ENCODE measurements around the gene CAPN5.
A peak's percentile ranks its signal among the peaks of the same experiment; 100 is the strongest.

Gene CAPN5

DNA sequence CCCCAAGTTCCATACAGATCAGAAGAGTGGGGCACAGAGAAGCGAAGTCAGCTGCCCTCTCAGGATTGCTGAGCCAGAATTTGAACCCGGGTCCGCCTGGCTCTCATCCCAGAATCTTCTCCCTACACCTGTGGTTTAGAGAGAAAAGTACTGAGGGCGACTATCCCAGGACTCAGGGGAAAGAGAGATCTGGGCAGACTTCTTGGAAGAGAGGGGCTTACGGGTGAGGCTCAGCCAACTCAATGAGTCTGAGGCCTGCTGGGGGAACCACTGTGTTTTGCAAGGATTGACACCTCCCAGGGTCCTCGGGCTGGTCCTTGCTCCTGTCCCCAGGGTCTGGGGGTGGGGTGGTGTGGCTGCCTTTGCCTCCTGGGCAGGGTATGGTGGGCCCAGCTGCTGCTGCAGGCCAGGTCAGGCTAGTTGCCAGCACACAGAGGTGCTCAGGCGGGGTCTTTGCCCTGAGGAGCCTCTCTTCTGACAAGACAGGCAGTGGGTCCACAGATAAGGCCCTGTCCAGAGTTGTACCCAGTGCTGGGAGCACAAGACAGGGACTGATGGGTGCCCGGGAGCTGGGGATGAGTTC lies 1.2 kb downstream of the CAPN5 start:
- DNase-seq, result no peak

- no peak for DNase-seq
These were observed 1.9 kb downstream of the CAPN5 start for GRCh38 chr11:77068457-77069335.

- DNase-seq, result no peak
These were observed 2.7 kb downstream of the CAPN5 start for GRCh38 chr11:77069336-77069968.

GRCh38 chr11:77069969-77070582 lies 3.3 kb downstream of the CAPN5 start:
- DNase-seq, result no peak

- DNase-seq, result no peak
These were observed 4.3 kb downstream of the CAPN5 start for GRCh38 chr11:77071077-77071476.

GRCh38 chr11:77071671-77072605 lies 5.2 kb downstream of the CAPN5 start:
- no peak for DNase-seq

GRCh38 chr11:77072851-77073327 lies 6.1 kb downstream of the CAPN5 start:
- DNase-seq, result no peak

- DNase-seq, result no peak
These were observed 6.7 kb downstream of the CAPN5 start for GRCh38 chr11:77073328-77074001.

DNA sequence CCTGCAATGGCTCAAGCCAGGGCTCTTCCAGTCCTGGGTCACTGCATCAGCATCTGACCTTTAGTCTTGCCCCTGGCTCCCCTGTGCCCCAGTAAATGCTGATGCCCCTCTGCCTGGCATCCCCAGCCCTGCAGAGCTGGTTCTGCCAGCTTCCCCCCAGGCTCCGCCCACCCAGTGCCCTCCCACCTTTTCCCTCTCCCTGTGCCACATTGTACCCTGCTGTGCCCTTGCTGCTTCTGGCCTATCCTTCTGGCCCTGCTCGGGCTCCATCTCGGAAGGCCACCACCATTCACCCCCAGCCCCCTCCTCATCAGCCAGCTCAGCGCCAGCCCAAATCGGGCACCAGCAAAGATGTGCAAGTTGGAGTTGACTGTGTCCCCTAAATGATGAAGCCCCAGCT lies 7.4 kb downstream of the CAPN5 start:
- no peak for DNase-seq

- no peak for DNase-seq
These were observed 8.0 kb downstream of the CAPN5 start for GRCh38 chr11:77074626-77075221.

DNA sequence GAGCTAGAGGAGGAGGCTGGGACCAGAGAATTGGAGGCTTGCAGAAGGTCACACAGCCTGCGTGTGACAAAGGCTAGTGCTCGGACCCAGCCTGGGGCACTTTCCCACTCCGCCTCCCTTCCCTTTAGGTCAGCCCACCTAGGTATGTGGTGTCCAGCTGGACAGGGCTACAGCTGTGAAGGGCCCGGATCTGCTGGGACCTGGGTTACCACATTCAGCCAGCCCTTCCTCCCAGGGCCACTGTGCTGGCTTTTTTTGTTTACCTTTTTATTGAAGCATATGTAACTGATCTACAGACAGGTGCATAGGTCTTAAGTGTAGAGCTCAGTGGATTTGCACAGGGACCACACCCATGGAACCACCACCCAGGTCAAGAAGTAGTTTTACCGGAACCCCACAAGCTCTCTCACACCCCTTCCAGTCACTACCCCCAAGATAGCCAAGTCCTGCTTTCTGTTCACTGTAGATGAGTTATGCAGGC lies 8.7 kb downstream of the CAPN5 start:
- no peak for DNase-seq

DNA sequence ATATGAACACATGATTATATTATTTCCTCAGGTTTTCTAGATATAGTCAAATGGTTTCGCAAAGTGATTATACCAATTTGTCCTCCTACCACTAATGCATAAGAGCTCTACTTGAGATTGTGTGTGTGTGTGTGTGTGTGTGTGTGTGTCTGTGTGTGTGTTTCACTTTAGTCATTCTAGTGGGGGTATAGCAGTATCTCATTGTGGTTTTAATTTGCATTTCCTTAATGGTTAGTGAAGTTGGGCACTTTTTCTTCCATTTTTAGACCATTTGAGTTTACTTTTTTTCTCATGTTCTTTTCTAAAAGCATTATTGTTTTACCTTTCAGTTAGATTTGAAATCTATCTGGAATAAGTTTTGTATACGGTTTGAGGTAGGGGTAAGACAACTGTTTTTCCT lies 12.9 kb downstream of the CAPN5 start:
- no peak for DNase-seq

- DNase-seq, result no peak
These were observed 14.0 kb downstream of the CAPN5 start for GRCh38 chr11:77080643-77081210.

DNA sequence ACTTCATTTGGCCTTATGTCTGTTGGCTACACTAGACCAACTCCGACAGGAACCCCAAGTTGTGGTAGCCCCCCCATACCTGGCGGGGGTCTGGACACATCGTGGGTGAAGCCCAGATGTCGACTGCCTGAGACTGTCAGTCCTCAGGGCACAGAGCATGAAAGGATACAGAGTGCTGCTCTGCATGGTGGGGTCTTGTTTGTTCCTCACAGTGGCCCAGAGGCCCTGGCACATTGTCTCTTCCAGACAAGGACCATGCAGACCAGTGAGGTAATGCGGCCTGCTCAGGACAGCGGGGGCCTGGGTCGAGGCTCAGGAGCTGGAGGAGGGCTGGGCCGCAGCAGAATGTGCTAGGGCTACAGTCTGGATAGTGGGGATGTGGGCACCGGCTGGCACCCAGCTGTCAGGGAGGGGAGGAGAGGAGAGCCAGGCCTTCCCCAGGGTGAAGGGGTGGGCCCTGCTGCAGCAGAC lies 14.6 kb downstream of the CAPN5 start:
- DNase-seq, result peak; percentile 3

- peak; percentile 6 for DNase-seq
These were observed 15.4 kb downstream of the CAPN5 start for GRCh38 chr11:77081976-77082836.

DNA sequence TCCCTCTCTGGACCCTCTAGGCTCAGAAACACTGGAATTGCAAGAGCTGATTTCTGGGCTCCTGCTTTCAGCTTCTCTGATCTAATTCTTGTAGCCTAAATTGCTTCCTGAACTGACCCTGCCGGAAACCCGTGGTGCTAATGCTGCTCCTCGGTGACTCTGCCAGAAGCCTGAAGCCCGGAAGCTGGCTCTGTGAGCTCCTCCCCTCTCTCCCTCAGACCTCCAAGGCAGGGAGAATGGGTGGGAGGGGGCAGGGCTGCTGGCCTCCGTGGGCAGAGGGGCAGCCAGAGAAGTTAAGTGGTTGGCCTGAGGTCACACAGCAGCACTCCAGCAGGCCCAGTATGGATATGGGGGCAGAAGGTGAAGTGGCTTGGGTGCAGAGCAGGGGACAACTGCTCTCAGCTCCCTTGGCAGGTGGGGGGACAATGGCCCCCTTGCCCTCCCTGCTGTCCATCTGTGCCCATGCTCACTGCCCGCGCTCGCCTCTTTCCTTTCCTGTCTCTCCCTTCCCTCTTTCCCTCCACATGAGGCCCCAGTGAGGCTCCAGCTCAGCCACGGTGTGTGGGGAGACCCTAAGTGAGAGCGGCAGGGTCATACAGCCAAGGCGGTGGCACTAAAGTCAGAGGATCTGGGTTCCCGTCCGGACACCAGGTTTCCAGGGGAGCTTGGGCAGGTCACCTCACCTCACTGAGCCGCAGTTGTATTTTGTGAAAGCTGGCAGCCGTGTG lies 16.2 kb downstream of the CAPN5 start:
- peak; percentile 74 for DNase-seq

DNA sequence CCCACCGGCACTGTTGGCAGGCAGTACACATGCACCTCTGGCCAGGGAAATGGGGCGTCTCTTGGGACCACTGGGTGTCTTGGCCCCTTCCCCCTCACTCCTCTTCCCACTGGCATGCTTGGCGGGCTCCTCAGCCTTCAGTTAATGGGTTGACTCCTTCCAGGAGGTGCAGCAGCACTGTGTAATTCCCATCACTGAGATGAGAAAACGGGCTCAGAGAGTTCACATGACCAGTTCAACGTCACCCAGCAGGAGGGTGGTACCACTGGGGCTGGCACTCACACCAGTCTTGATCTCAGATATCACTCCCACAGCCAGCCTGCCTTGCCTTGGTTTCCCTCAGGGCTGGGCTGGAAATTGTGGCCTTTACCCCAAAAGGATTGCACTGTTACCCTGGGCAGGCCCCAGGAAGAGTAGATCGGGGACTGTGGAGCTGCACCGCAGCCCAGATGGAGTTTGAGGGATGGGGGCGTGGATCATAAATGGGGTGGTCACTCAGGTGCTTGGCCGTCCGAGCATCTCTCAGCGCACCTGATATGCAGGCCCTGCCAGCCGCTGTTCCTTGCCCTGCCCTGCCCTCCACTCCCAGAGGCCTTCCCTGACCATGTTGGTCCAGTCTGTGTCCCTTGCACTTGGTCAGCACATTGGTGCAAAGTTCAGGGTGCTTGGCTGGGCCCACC lies 16.9 kb downstream of the CAPN5 start:
- peak; percentile 1 for DNase-seq

GRCh38 chr11:77084581-77085191 lies 17.9 kb downstream of the CAPN5 start:
- DNase-seq, result no peak

All from CD4-positive, alpha-beta T cell treated with Interleukin-17A for 4 hours (primary cell).